Stomach (tissue), 4 donors: ENCODE measurements around the gene ADCY7.

Experiments used
- CTCF ChIP-seq, 7 experiments: fragments of 450-650 bp in 4 of 7; fragments of 200-600 bp in 3 of 7; sonication (generic) in 3 of 7; IDR thresholded peaks; one replicate each; pipeline ENCODE4 v1.5.1; 2016 to 2019; ENCODE audit warnings: antibody characterized with exemption in 7 of 7, control low read depth in 2 of 7, mild to moderate bottlenecking in 1 of 7
- POLR2A ChIP-seq, 4 donors: fragments of 450-650 bp; IDR thresholded peaks; one replicate each; pipeline ENCODE4 v1.6.1; 2016; ENCODE audit warnings: antibody characterized with exemption in 4 of 4, control low read depth in 2 of 4, mild to moderate bottlenecking in 1 of 4, moderate library complexity in 1 of 4
- POLR2AphosphoS5 ChIP-seq, 3 donors: sonication (generic); formaldehyde crosslinking; IDR thresholded peaks; one replicate each; pipeline ENCODE4 v1.6.1; 2016; ENCODE audit warnings: antibody characterized with exemption in 3 of 3

GRCh38 chr16:50299508-50300105, 33.3 kb downstream of the ADCY7 start:
- TF ChIP-seq POLR2A (IDR thresholded peaks at IDR 0.05): no peak
- no peak for TF ChIP-seq CTCF (IDR thresholded peaks at IDR 0.05)
- no peak for TF ChIP-seq POLR2AphosphoS5 (IDR thresholded peaks at IDR 0.05)
